ENCODE data around the gene SIGLEC5.

The SIGLEC5 gene

GRCh38 chr19:51627491-51628138 lies 2.6 kb downstream of the SIGLEC5 start:
- DNase-seq (ENCODE audit: low read depth) = no peak

- no peak for DNase-seq (ENCODE audit: low read depth)
Measured at GRCh38 chr19:51626675-51627074, 3.5 kb downstream of the SIGLEC5 start.

GRCh38 chr19:51621178-51621577 lies 9.0 kb downstream of the SIGLEC5 start:
- no peak for DNase-seq (ENCODE audit: low read depth)

- DNase-seq (ENCODE audit: low read depth) = no peak
Measured at GRCh38 chr19:51615991-51616390, 14.2 kb downstream of the SIGLEC5 start.

GRCh38 chr19:51614789-51615188 lies 15.4 kb downstream of the SIGLEC5 start:
- no peak for DNase-seq (ENCODE audit: low read depth)

GRCh38 chr19:51610576-51610975 lies 19.6 kb downstream of the SIGLEC5 start:
- no peak for DNase-seq (ENCODE audit: low read depth)

GRCh38 chr19:51607920-51608562 lies 22.2 kb downstream of the SIGLEC5 start:
- DNase-seq (ENCODE audit: low read depth) = peak; percentile 26

- DNase-seq (ENCODE audit: low read depth) = no peak
Measured at GRCh38 chr19:51607077-51607476, 23.1 kb downstream of the SIGLEC5 start.

- DNase-seq (ENCODE audit: low read depth) = no peak
Measured at GRCh38 chr19:51602189-51602854, 27.9 kb downstream of the SIGLEC5 start.

- no peak for DNase-seq (ENCODE audit: low read depth)
Measured at GRCh38 chr19:51600940-51601580, 29.1 kb downstream of the SIGLEC5 start.

GRCh38 chr19:51599084-51599483 lies 31.1 kb downstream of the SIGLEC5 start:
- no peak for DNase-seq (ENCODE audit: low read depth)

GRCh38 chr19:51598159-51598915 lies 31.9 kb downstream of the SIGLEC5 start:
- no peak for DNase-seq (ENCODE audit: low read depth)

GRCh38 chr19:51595190-51596175 lies 34.7 kb downstream of the SIGLEC5 start:
- DNase-seq (ENCODE audit: low read depth) = no peak

GRCh38 chr19:51594774-51595109 lies 35.5 kb downstream of the SIGLEC5 start:
- no peak for DNase-seq (ENCODE audit: low read depth)

- peak; percentile 93 for DNase-seq (ENCODE audit: low read depth)
Measured at GRCh38 chr19:51593969-51594773, 36.0 kb downstream of the SIGLEC5 start.

- DNase-seq (ENCODE audit: low read depth) = no peak
Measured at GRCh38 chr19:51593138-51593890, 36.9 kb downstream of the SIGLEC5 start.

GRCh38 chr19:51592521-51592920 lies 37.7 kb downstream of the SIGLEC5 start:
- no peak for DNase-seq (ENCODE audit: low read depth)

GRCh38 chr19:51590441-51590840 lies 39.8 kb downstream of the SIGLEC5 start:
- no peak for DNase-seq (ENCODE audit: low read depth)

- no peak for DNase-seq (ENCODE audit: low read depth)
Measured at GRCh38 chr19:51589511-51589910, 40.7 kb downstream of the SIGLEC5 start.

Measured in T follicular helper cell (primary cell).